GM13977 (cell line): ENCODE data around the gene NAIF1.
A peak's percentile ranks its signal among the peaks of the same experiment; 100 is the strongest.
"Not testable (repeated sequence)": the region's sequence is repeated elsewhere in the genome, so short reads cannot be mapped to it uniquely, and the experiment has no call there.

Source experiments
- DNase-seq: peaks from one replicate; pipeline ENCODE4 v3.0.0; 2012; ENCODE audit warnings: low spot score
- in situ Hi-C: fragments of 300-500 bp; cut with MboI; formaldehyde crosslinking; loops from one replicate; pipeline ENCODE4 v1.12.0; 2022; ENCODE audit warnings: low sequenced_read_pairs, low pct_unique_long_range_greater_than_20kb, mixed read lengths, inconsistent platforms; ENCODE audit not compliant: unreplicated experiment
- TF ChIP-seq, protein P1 (sequence below): IDR thresholded peaks from 2 replicates; pipeline ENCODE4 v1.5.1; 2012; ENCODE audit warnings: mild to moderate bottlenecking, control low read depth; ENCODE audit not compliant: insufficient read depth; ENCODE audit errors: extremely low read depth, missing control alignments

The NAIF1 gene

DNA sequence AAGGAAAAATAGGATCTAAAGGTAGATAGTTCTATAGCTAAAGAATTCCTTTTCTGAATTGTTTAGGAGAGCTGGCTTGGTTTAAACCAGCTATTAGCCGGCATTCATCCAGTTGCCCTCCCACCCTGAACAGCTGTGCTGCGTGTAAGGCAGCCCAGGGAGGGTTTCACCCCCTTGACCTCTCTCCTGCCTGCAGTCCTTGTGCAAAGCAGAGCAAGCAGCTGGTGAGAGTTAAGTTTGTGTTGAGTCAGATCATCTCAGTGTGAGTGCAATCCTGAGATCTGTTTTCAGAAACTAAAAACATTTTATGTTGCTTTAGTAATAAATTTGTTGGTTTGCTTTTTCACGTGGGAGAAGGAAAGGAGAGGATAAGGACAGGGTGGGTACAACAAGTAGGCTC lies 13.9 kb upstream of the NAIF1 start:
- in situ Hi-C loops = no loop called here
- TF ChIP-seq, protein P1, sequence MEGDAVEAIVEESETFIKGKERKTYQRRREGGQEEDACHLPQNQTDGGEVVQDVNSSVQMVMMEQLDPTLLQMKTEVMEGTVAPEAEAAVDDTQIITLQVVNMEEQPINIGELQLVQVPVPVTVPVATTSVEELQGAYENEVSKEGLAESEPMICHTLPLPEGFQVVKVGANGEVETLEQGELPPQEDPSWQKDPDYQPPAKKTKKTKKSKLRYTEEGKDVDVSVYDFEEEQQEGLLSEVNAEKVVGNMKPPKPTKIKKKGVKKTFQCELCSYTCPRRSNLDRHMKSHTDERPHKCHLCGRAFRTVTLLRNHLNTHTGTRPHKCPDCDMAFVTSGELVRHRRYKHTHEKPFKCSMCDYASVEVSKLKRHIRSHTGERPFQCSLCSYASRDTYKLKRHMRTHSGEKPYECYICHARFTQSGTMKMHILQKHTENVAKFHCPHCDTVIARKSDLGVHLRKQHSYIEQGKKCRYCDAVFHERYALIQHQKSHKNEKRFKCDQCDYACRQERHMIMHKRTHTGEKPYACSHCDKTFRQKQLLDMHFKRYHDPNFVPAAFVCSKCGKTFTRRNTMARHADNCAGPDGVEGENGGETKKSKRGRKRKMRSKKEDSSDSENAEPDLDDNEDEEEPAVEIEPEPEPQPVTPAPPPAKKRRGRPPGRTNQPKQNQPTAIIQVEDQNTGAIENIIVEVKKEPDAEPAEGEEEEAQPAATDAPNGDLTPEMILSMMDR = no peak
- peak; percentile 62 for DNase-seq

DNA sequence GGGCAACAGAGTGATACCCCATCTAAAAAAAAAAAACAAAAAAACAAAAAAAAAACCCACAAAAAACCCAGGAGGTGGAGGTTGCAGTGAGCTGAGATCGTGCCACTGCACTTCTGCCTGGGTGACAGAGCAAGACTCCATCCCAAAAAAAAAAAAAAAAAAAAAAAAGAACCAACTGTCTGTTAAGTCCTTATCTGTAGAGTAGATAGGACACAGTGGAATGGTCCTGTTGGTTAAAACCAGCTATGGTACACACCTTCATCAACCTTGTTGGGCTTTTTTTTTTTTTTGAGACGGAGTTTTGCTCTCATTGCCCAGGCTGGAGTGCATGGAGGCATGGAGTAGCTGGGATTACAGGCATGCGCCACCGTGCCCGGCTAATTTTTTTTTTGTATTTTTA lies 13.1 kb upstream of the NAIF1 start:
- TF ChIP-seq, protein P1 = no peak
- no peak for DNase-seq
- in situ Hi-C loops = no loop called here

DNA sequence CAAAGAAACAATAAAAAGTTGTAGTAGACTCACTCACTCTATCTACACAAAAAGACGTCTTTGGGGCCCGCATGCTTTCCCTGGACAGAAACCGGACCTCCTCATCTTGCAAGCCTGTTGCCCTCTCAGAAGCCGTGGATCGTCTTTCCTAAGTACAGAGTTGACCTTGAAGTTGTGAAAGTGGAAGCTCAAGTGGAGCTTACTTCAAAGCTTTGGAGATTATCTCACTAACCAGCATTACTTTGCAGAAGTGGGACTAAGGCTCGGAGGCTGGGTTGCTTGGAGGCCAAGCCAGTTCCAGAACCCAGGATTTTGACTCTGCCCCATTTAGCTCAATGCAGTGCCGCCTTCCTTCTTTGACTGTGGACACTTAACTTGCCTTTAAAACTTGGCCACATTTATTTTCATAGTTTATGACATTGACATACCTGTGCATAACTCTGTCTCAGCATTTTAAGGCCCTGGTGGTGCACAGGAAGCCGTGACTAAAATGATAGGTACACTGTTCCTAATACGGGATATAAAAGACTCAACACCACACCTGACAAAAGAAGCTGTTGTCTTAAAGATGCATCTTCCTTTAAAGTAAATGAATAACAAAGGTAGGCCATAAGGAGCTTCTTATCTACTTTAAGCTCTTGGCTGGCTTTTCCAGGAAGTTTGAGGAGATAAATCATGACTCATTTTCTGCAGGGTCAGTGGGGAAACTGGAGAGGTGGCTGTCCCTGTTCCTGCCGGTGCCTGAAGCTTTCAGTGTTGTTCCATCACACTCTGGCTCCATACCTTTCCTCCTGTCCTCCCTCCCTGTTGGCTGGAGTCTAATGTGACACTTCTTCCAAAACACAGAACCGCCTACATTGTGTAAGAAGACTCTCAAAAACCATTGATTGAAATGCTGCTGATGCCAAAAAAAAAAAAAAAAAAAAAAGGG lies 11.6 kb upstream of the NAIF1 start:
- in situ Hi-C loops = no loop called here
- DNase-seq = no peak
- TF ChIP-seq, protein P1 = no peak

GRCh38 chr9:128077847-128078503 lies 10.9 kb upstream of the NAIF1 start:
- TF ChIP-seq, protein P1 = no peak
- DNase-seq = no peak
- in situ Hi-C loops = no loop called here

- no peak for DNase-seq
- TF ChIP-seq, protein P1 = no peak
- in situ Hi-C loops = no loop called here
These were observed 6.2 kb upstream of the NAIF1 start for GRCh38 chr9:128073253-128073886.

- in situ Hi-C loops = no loop called here
- peak; percentile 62 for DNase-seq
- TF ChIP-seq, protein P1 = no peak
These were observed 5.3 kb upstream of the NAIF1 start for GRCh38 chr9:128072144-128073021.

GRCh38 chr9:128071475-128071874 lies 4.4 kb upstream of the NAIF1 start:
- DNase-seq, in situ Hi-C loops: not testable (repeated sequence)
